DOHH2 (cell line): ENCODE data around the gene BTG2.
"Not testable (repeated sequence)": the region's sequence is repeated elsewhere in the genome, so short reads cannot be mapped to it uniquely, and the experiment has no call there.

Experiments
- H3F3A ChIP-seq: fragments of 200-600 bp; sonication (generic), shearing (Covaris generic); 2 replicates; pipeline ENCODE4 v1.6.0; 2016; ENCODE audit warnings: antibody characterized with exemption, mild to moderate bottlenecking; ENCODE audit not compliant: control insufficient read depth, insufficient read depth
- H3K27ac ChIP-seq: fragments of 200-600 bp; sonication (generic); 2 replicates; pipeline ENCODE4 v1.5.1; 2014; ENCODE audit warnings: low read depth, mild to moderate bottlenecking, low read length, moderate library complexity
- H3K27me3 ChIP-seq: fragments of 200-600 bp; sonication (generic); 2 replicates; pipeline ENCODE4 v1.6.1; 2014; ENCODE audit warnings: mild to moderate bottlenecking, low read length, mixed read lengths; ENCODE audit not compliant: control insufficient read depth
- H3K36me3 ChIP-seq: fragments of 200-600 bp; sonication (generic); 2 replicates; pipeline ENCODE4 v1.6.1; 2014; ENCODE audit warnings: mild to moderate bottlenecking, low read length, moderate library complexity, mixed read lengths; ENCODE audit not compliant: control insufficient read depth
- H3K4me1 ChIP-seq: fragments of 200-600 bp; sonication (generic); 2 replicates; pipeline ENCODE4 v1.6.1; 2014; ENCODE audit warnings: mild to moderate bottlenecking, low read length, mixed read lengths; ENCODE audit not compliant: control insufficient read depth
- H3K4me2 ChIP-seq: fragments of 200-600 bp; sonication (generic); 2 replicates; pipeline ENCODE4 v1.6.0; 2014; ENCODE audit warnings: mild to moderate bottlenecking, low read length, moderate library complexity
- H3K4me3 ChIP-seq: fragments of 200-600 bp; sonication (generic); 2 replicates; pipeline ENCODE4 v1.5.1; 2014; ENCODE audit warnings: mild to moderate bottlenecking, low read length, mixed read lengths
- H3K79me2 ChIP-seq: fragments of 200-600 bp; sonication (generic); 2 replicates; pipeline ENCODE4 v1.6.1; 2014; ENCODE audit warnings: mild to moderate bottlenecking, low read length, mixed read lengths; ENCODE audit not compliant: control insufficient read depth
- H3K9me2 ChIP-seq: fragments of 200-600 bp; sonication (generic); replicated peaks from 2 replicates; pipeline ENCODE4 v1.6.1; 2014; ENCODE audit warnings: mild to moderate bottlenecking, low read length, mixed read lengths; ENCODE audit not compliant: control insufficient read depth
- H3K9me3 ChIP-seq: fragments of 200-600 bp; sonication (generic); 2 replicates; pipeline ENCODE4 v1.6.1; 2014; ENCODE audit warnings: antibody characterized with exemption, low read length, mixed read lengths; ENCODE audit not compliant: control insufficient read depth, insufficient read depth
- H4K20me1 ChIP-seq: fragments of 200-600 bp; sonication (generic); 2 replicates; pipeline ENCODE4 v1.6.0; 2014; ENCODE audit warnings: low read depth, mild to moderate bottlenecking, antibody characterized with exemption, low read length, moderate library complexity; ENCODE audit not compliant: control insufficient read depth, insufficient read depth
- CTCF ChIP-seq: fragments of 200-600 bp; sonication (generic); IDR thresholded peaks from one replicate; pipeline ENCODE4 v1.5.1; 2014; ENCODE audit warnings: antibody characterized with exemption, mild to moderate bottlenecking, low read depth, low read length; ENCODE audit not compliant: poor library complexity, severe bottlenecking
- EZH2phosphoT487 ChIP-seq: fragments of 200-600 bp; sonication (generic); IDR thresholded peaks from 2 replicates; pipeline ENCODE4 v1.6.1; 2017; ENCODE audit warnings: borderline replicate concordance, mild to moderate bottlenecking, antibody characterized with exemption, low read length, moderate library complexity, mixed read lengths

BTG2 gene

GRCh38 chr1:203299169-203299568, 6.2 kb upstream of the BTG2 start:
- Histone ChIP-seq H3F3A (peaks cover 50% of the 10 kb centered on the region), H3K27me3 (no peaks in the 10 kb centered on the region), H3K79me2 (peaks cover 20% of the 10 kb centered on the region), H3K4me2 (peak overlapping the region; percentile 89), H3K36me3 (peaks cover 17% of the 10 kb centered on the region), H3K27ac (peak overlapping the region; percentile 99), H3K4me1 (peaks cover 100% of the 10 kb centered on the region), H3K9me3 (no peaks in the 10 kb centered on the region), H3K4me3 (peak overlapping the region; percentile 70), H3K9me2 (no peaks in the 10 kb centered on the region), H4K20me1 (no peaks in the 10 kb centered on the region)
- no peak for TF ChIP-seq EZH2phosphoT487
- TF ChIP-seq CTCF, result no peak

- not testable (repeated sequence) for H3K9me3 ChIP-seq, H3K9me2 ChIP-seq, H4K20me1 ChIP-seq, H3K27me3 ChIP-seq
- Histone ChIP-seq H3F3A (peaks cover 53% of the 10 kb centered on the region), H3K79me2 (peaks cover 27% of the 10 kb centered on the region), H3K4me2 (peak overlapping the region; percentile 89), H3K27ac (peak overlapping the region; percentile 99), H3K4me1 (peaks cover 100% of the 10 kb centered on the region), H3K4me3 (peak overlapping the region; percentile 70), H3K36me3 (peaks cover 20% of the 10 kb centered on the region)
These were observed 5.4 kb upstream of the BTG2 start for GRCh38 chr1:203299719-203300429.

- Histone ChIP-seq H3K9me3 (no peaks in the 10 kb centered on the region), H3K79me2 (peaks cover 34% of the 10 kb centered on the region), H3K4me2 (peak overlapping the region; percentile 89), H4K20me1 (no peaks in the 10 kb centered on the region), H3K9me2 (no peaks in the 10 kb centered on the region), H3K27ac (peak overlapping the region; percentile 99), H3K4me1 (peaks cover 93% of the 10 kb centered on the region), H3K36me3 (peaks cover 24% of the 10 kb centered on the region), H3K27me3 (no peaks in the 10 kb centered on the region), H3K4me3 (peak overlapping the region; percentile 70), H3F3A (peaks cover 54% of the 10 kb centered on the region)
- TF ChIP-seq CTCF (no peak), EZH2phosphoT487 (no peak)
These were observed 4.6 kb upstream of the BTG2 start for GRCh38 chr1:203300441-203301330.

- H3K4me3 ChIP-seq, result peak overlapping the region; percentile 70
- H3K79me2 ChIP-seq, result peaks cover 40% of the 10 kb centered on the region
- H3K27me3 ChIP-seq, result no peaks in the 10 kb centered on the region
- TF ChIP-seq EZH2phosphoT487 (no peak), CTCF (no peak)
- peak overlapping the region; percentile 99 for H3K27ac ChIP-seq
- H3K9me3 ChIP-seq, result no peaks in the 10 kb centered on the region
- H3K9me2 ChIP-seq, result no peaks in the 10 kb centered on the region
- peaks cover 87% of the 10 kb centered on the region for H3K4me1 ChIP-seq
- H4K20me1 ChIP-seq, result peaks cover 5% of the 10 kb centered on the region
- H3K36me3 ChIP-seq, result peaks cover 31% of the 10 kb centered on the region
- H3F3A ChIP-seq, result peaks cover 60% of the 10 kb centered on the region
- peak overlapping the region; percentile 89 for H3K4me2 ChIP-seq
These were observed 4.0 kb upstream of the BTG2 start for GRCh38 chr1:203301331-203301668.
